HCEC 1CT (cell line): Measurements from ENCODE around the gene AGT.
A peak's percentile ranks its signal among the peaks of the same experiment; 100 is the strongest.

Experiments used
- DNase-seq: peaks from one replicate; pipeline ENCODE4 v3.0.0-alpha.2; 2017

The AGT gene

DNA sequence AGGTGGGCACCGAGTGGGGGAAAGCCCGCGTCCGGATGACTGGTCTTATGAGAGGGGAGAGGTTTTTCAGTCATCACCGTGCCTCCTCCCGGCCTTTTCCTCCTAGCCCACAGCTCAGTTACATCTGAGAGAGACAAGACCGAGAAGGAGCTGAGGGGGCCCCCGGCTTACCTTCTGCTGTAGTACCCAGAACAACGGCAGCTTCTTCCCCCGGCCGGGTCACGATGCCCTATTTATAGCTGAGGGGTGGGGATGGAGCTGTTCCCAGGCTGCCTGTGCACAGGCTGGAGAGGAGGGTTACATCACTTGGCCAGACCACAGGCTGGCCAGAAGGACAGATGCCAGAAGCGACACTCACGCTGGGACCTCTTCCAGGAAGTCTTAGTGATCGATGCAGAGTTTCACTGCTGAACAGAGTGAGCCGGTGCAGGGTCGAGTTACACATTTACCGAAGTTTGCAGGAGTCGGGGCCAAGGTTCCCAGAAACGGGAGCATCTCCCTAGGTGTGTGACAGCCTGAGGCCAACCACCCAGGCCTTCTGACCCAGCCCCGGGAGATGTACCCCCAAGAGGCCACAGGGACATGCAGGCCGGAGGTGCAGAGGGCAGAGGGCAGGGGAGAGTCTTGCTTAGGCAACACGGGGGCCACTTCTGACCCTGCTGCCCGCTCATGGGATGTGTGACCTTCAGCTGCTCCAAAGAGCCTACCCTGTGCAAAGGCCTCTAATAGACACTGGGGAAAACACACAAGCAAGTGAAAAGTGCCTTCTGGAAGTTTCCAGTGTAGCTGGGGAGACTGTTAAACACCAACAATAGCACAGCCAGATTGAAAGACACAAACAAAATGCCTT lies at the start of gene AGT:
TSS of gene AGT (minus strand) at position 208 of the 850 bp plus-strand sequence. CDS start 3,299 bp downstream, outside the sequence.
- DNase-seq: peak; percentile 78

DNA sequence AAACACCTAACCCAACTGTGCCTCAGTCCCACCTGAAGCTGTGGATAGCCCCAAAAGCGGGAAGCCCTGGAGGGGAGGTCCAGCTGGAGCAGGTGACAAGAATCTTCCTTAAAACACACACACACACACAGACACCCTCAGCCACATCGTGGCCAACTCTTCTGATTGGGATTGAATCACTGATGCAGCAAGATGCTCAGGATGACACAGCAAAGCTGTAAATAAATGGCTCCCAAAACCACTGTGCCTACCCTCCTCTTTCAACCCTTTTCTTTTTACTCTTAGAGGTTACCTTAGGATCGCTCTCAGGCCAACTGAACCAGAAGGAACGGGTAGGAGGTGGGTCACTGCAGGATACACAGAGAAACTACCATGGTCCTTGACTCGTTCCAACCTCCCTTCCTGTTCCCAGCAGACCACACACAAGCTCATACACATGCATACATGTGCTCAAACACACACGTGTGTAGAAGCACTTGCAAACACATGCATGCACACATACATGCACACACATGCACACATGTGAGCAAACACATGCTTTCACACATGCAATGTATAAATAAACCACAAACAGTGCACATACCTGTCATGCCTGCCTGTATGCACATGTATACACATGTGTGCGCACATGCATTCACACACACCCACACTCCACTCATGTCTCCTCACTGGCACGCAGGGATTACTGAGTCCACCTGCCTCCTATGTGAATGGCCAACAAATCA lies 47.7 kb upstream of the AGT start:
- DNase-seq: no peak

DNA sequence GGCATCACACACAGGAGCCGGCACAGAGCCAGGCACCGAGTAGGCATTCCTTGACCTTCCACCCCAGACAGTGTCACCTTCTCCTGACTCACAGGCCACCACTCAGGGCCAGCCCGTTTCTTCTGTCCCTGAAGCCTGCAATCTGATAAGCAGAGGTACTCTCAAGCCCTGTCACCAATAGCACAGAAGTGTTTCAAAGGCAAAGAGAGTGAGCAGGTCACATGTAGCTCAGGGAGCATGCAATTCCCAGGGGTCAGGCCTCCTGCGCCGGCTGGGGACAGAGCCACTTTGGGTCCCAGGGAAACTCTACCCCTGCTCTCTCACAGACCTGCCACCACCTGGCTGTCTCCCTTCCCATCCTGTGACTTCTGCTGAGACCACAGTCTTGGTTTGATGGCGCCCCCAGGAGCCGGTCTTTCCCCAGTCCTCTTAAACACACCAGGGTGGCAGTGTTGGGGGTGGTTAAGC lies 46.5 kb upstream of the AGT start:
- DNase-seq: no peak

DNA sequence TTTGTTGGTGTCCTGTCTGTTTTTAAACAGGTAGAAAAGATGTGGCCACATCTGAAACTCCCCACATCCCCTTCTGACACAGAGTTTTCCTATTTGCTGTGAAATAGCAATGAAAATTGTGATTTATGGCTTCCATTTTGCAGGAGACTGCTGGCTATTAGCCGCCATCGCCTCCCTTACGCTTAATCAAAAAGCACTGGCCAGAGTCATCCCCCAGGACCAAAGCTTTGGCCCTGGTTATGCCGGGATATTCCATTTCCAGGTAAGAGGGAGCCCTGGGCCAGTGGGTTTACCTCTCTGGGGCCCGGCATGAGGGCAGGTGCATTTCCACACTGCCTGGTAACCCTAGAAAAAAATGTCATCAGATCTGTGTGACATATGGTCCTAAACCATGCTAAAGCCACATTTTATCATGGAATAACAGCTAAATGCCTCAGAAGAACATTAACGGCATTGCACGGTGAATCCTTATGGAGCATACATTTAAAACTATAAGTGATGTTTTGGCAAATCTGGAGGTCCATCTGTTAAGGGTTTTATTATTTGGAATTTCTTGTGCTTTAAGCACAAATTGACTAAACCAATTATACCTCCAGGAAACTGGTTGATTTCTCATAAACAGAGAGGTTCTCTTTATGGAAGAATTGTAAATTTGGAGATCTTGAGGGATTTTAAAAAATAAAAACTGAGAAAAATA lies 45.6 kb upstream of the AGT start:
- no peak for DNase-seq

DNA sequence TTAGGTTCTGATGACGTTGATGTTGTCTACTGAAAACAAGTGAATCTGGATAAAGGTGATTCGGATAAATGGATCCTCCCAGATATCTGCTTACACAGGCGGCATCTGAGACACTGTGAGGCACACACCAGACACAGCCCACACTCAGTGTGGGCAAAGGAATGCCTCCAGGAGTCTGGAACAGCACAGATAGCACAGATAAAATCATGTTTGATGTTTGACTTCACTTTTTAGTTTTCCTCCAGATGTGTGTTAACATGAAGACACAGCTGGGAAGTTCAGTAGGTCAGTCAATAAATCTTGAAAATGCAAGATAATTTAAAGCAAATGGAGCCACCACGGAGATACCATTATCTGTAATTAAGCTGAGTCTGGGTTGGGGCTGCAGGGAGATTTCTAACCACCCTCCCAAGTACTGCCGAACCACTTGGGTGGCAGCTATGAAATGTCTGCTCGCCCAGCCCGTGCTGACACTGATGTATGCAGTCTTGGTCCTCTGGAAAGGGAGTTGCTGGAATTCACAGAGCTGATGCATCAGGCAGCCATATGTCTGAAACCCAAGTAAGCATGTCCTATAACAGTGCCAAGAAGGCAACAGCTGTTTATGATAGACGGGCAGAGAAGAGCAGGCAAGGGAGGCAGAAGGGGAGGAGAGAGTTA lies 44.9 kb upstream of the AGT start:
- peak; percentile 15 for DNase-seq

DNA sequence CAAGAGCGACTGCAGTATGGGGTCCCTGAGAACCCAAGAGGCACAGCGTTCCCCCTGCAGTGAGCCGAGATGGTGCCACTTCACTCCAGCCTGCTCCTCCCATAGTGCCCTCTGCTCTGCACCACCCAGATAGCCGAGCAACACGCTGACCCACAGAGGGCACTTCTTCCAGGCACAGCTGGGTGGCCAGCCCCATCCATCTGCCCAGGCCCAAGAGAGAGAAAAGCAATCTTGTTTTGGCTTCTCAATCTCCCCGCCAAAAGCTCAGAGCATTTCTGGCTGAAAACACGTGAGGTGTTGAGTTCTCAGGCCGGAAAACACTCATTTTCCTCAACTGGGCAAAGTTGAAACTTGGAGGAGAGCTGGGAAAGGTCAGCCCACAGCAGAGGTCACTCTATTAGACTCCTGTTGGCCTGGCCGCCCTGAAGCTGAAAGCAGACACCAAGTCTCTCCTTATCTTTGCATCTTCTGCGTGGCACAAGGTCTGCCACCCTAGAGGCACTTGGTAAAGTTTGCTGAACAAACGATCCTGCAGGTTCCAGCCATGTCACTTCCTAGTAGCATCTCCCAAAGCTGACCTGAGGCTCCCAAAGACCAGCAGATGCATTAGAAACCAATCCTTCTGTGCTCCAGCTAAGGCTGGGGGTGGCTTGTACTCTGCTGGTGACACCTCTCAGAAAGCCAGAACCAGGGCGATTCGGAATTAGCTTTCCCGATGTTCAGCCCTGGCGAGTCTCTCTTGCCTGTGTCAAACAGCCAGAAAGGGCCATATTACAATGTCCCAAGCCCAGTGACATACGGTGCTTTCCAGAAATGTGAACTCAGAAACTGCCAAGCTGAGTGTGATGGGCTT lies 44.2 kb upstream of the AGT start:
- DNase-seq: no peak

DNA sequence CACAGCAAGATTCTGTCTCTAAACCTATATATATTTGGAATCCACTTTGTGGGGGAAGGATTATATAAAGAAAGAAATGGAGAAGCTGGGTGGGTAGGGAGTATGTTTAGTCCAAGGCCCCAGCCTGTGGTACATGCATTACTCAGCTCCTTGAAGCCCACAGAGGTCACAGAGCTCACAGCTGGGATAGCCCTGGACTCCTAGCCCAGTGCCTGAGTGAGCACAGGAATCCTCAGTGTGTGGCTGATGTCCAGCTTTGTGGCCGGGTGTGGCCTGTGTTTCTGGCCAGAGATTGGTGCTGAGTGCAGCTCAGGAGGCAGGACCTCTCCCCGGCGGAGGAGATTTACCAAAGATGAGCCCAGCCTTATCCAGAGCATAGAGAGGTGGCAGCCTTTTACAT lies 40.9 kb upstream of the AGT start:
- DNase-seq: peak; percentile 88

DNA sequence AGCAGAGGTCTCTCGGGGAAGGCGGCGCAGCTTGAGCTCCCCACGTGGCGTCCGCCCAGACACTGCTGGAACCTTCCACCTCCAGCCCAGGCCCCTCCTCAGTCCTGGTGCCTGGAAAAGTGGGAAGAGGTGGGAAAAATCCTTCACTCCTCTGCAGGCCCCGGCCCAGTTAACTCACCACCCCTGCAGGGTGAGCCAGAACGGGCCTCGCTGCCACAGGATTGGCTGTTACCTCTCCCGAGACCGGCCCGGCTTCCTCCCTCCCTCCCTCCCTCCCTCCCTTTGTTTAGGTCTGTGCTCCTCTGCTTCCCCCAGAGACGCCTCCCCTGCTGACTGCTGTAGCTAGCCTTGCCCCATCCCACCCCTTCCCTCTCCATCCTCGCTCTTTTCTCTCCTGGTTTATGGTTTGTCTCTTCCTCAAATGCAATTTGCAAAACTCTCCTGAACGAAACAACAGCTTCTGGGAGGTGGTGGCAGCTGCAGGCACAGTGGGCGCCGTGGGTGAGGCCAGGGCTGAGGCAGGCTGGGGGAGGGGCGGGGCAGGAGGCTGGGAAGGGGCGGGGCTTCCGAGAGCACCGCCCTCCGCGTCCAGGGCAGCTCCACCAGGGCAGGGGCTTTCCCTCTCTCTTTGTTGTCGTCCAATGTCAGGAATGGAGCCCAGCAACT lies 39.8 kb upstream of the AGT start:
- DNase-seq: peak; percentile 13

DNA sequence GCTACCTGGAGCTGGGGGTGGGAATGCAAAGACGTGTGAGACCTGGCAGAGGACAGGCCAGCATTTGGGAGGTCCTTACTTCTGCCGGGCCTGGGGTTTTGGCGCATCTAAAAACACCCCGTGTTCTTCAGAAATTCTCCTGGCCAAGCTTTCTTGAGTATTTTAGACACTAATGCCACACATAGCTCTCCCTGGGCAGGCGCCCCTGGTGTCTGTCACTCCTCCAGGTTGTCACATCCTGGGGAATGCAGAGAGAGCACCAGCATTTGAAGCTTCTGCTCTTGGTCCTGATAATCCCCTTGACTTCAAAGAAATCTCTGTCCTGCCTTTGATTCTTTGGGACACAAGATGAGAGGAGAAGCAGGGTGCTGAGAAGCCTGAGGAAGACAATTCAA lies 39.3 kb upstream of the AGT start:
- no peak for DNase-seq

DNA sequence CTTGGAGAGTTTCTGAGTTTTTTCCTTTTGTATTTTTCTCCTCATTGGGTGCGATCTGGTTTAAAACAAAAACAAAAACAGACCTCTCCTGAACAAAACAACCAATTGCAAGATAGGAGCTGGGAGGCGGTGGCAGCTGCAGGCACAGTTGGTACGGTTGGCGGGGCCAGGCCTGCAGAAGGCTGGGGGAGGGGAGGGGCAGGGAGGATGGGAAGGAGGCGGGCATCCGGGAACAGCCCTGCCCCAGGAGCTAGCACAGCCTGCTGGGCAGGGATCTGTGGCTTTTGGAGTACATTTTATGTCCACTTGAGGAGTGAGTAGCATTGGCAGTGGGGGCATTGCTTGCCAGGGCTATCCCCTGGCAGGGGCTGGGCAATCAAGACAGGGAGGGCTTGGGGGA lies 38.5 kb upstream of the AGT start:
- DNase-seq: no peak

DNA sequence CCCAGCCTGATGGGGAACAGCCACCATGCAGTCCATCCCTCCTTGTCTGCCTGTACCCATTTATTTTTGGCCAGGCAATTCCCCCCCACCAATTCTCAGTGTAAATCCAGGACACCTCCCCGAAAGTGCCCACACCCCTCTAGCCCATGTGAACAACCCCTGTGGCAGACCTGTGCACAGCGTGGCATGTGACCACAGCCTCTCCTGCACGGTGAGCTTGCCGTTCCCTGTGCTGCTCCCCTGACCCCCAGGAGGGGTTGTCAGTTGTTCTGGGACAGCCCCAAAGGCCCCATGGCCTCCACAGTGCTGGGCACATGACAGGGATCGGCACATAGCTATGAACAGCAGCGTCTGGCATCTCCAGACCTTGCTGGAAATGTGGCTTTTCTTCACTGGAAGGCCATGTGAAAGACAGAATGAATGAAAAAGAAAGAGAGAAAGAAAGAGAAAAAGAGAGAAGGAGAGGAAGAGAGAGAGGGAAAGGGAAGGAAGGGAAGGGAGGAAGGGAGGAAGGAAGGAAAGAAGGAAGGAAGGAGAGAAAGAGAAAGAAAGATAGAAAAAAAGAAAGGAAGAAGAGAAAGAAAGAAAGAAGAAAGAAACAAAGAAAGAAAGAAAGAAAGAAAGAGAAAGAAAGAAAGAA lies 37.2 kb upstream of the AGT start:
- no peak for DNase-seq

DNA sequence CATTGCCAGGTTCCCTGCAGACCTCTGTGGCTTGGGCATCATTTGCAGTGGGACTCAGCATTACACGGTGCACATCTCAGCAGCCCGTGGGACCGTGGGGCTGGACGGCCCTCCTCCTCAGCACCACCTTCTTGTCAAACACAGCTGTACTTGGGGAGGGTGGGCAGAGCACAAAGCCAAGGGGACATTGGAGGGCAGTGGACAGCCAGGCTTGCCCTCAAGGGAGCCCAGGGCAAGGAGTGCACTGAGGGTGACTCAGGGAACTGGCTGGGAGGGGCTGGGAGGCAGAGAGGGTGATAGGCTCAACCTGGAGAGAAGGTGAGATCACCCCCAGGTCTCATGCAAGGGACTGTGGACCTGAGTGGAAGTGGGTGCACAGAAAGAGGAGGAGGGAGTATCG lies 36.7 kb upstream of the AGT start:
- no peak for DNase-seq

DNA sequence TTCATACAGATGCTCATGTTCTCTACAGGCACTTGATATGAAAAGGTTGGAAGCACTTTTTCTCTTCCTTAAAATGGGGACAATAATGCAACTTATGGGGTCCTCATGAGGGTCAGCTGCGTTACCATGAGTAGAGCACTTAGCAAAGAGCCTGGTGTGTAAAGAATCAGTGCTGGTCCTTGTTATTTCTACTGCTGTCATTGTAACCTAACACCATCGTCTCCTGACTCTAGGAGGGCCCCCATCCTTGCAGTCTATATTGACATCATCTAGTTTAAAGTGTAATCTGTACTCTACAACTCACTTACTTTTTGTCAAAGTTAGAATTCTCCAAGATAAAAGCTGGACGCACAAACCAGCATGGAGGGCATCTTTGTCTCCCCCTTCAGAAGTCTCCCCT lies 35.7 kb upstream of the AGT start:
- no peak for DNase-seq

DNA sequence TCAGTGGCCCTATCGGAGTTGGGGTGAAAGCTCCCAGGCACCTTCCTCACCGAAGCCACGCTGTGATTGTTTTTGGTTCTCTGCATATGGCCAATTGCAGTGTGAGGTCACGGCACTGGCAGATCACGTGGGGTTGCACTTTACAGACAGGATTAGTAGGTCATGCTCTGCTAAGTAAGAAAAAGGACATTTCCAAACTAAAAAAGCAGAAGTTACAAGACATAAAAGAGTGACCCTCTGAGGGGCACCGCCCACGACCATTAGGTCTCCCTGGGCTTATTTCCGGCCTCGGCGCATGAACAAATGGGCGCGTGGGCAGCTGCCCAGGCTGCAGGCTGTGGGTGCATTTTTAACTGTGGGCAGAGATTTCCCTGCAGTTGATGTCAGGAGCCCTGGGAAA lies 35.2 kb upstream of the AGT start:
- DNase-seq: no peak

DNA sequence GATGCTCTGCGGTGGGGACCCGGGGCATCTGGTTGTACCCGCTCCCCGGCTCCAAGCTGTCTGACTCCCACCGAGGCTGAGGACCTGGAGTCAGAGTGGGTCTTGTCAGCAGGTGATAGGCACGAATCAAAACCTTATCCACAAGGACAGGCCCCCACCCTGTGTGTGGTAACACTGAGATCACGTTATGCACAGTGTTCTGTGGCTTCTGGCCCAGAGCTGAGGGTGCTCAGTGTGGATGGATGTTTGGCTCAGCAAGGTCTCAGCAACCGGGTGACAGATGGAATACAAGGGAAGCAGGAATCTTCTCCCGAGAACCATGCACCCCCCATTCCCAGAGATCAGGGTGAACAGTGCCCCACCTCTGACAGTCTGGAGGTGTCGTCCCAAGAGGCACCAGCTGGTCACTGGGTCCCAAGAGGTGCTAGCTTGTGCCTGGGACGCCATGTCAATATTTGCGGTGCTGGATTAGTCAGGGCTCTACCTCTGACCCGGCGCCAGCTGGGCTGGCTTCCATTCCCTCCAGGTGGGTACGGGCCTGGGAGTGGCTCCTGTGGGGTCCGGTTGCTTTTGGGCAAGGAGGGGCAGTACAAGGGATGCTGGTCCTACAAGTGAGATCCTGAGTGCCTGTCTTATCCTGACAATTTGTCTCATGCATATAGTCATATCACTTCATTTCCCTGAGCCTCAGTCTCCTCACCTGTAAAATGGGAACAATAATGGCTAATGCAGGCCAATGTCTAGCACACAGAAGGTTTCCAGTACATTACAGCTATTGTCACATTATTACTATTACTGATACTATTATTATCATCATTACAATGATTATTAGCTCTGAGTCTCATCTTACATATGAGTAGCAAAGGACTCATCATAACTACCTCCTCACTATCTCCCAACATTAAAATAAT lies 34.2 kb upstream of the AGT start:
- no peak for DNase-seq

DNA sequence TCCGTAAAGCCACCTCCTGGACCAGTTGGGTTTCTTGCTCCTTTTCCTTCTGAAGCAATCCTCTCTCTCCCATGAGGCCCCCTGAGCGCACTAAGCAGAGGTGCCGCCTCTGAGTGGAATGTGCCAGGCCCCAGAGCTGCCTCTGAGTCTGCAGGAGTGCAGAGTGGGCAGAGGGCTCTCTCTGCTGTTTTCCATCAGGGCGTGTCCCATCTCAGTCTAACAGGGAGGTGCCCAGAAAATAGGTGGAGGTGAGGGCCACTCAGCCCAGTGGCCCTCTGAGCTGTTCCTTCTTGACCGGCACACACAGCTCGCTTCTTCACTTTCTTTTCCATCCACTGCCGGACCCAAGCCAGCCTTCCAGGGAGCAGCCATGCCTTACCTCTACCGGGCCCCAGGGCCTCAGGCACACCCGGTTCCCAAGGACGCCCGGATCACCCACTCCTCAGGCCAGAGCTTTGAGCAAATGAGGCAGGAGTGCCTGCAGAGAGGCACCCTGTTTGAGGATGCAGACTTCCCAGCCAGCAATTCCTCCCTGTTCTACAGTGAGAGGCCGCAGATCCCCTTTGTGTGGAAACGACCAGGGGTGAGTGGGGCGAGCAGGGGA lies 33.3 kb upstream of the AGT start, which contains the start of gene CAPN9:
TSS of gene CAPN9 (plus strand) at position 262 of the 604 bp plus-strand sequence. CDS start at position 371, 109 bp downstream.
- DNase-seq: no peak

DNA sequence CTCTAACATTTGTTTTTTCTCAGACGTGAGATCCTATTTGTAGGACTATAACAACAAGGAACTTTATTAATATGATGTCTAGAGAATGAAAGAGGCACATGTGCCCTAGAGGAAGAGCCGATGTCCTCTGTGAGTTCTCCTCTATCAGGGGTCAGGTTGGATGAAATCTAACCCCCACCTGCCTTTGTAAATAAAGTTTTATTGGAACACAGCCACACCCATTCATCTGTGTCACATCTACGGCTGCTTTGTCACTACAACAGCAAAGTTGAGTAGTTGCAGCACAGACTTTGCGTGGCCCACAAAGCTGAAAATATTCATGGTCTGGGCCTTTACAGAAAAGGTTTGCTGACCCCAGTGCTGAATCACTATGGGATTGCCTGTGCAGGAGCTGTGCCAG lies 32.7 kb upstream of the AGT start:
- DNase-seq: no peak

DNA sequence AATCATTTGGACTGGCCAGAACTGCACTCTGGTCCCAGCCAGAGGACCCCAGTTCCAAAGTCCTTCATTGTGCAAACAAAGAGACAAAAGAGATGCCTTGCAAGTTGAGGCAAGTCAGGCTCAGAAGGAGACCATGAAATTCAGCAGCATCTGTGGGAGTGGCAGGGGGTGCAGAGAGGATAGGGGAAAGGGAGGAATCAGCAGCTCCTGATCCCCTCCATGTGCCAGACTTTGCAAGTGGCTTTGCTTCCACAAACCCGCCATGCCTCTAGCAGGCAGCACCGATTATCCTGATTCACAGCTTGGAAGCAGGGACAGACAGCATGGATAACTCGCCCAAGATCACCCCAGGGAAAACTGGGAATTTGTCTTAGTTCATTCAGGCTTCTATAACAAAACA lies 31.1 kb upstream of the AGT start:
- no peak for DNase-seq

DNA sequence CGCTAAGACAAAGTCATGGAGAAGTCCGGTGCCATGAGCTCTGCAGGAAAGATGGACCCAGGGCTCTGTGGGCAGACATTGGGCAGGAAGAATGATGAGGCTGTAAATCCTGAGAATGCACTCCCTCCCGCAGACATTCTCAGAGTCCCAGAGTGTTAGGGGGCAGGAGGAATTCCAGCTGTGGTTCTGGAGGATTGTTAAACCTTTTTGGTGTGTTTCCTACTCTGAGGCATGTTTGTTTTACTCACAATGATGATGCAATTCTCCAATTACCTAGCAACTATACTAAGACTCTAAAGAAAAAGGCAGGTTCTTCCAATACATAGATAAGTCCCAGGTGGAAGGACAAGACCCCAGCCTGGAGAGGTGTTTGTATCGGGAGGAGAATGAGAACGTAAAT lies 30.5 kb upstream of the AGT start:
- peak; percentile 10 for DNase-seq
